ENCODE measurements around the gene UTP3.
"Not testable (repeated sequence)": the region's sequence is repeated elsewhere in the genome, so short reads cannot be mapped to it uniquely, and the experiment has no call there.

UTP3 gene

DNA sequence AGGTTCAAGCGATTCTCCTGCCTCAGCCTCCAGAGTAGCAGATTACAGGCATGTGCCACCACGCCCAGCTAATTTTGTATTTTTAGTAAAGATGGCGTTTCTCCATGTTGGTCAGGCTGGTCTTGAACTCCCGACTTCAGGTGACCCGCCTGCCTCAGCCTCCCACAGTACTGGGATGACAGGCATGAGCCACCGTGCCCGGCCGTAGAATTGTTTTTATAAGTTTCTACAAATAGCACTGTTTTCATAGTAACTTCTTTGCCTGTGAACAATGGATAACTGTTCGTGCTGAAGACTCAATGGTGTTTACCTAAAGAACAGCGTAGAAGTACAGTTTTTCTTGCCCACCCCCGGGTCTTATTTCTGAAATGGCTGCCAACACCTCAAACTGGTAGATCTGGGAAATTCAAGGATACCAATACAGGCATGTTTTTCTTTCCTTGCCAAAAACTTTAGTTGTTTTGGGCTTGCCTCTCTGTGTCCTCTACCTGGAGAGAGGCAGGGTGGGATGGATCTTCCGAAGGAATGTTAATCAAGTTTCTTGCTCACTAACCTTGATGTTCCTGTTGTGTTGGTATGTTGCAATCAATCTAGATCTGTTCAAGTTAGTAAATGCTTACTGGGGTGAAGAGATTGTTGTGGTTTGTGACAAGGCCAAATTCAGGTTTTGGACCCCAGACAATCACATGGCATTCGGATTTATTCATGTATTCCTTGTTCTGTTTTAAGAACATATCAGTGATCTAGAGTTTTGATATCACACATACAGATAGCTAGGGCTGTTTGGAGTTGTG, 30.7 kb downstream of the UTP3 start:
- DNase-seq (ENCODE audit: low read depth in 2 of 2), result no peak

- DNase-seq (ENCODE audit: low read depth in 2 of 2), result no peak
Measured at GRCh38 chr4:70721747-70722146, 33.4 kb downstream of the UTP3 start, which contains the start of gene RUFY3. Gene RUFY3, plus strand, starts transcription at chr4:70721964. Its CDS starts 610 bp downstream, at chr4:70722574.

DNA sequence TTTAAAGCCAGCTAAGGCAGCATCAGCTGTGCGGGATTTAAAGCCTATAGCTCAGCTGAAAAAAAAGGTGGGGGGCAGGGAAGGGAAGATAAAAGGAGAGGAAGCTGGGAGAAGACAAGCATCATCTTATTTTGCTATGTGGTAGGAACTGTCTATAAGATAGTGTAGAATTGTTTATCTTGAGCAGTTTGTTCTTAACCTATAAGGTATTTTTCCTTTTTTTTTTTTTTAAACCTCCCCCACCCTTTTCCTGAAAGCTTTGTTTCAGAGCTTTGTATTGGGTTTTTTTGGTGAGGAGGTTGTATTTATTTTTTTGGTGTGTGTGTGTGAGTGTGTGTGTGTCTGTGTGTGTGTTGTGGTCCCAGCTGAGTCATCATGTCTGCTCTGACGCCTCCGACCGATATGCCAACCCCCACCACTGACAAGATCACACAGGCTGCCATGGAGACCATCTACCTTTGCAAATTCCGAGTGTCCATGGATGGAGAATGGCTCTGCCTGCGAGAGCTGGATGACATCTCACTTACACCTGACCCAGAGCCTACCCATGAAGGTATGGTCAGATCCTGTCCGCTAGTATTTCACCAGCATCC, 34.0 kb downstream of the UTP3 start:
- DNase-seq (ENCODE audit: low read depth in 2 of 2), result no peak

DNA sequence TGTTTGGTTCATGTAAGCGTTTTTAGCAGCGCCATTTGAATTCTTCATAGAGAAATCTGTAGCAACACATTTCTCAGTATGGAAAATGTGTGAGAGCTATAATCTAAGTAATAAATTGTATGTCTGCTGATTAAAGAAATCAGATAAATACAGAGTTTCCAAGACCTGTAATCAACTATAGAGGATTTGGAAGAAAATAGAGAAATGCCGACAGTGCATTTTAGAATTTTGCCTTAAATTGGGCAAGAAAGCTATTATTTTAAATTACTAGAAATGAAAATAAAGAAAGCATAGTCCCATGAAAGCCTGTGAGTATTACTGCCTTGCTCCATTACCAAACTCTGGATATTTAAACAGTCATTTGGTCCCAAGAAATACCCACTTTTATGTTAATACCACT, 36.1 kb downstream of the UTP3 start:
- no peak for DNase-seq (ENCODE audit: low read depth in 2 of 2)

GRCh38 chr4:70725633-70726032, 37.3 kb downstream of the UTP3 start:
- DNase-seq (ENCODE audit: low read depth in 2 of 2), result no peak

GRCh38 chr4:70726515-70726914, 38.2 kb downstream of the UTP3 start:
- not testable (repeated sequence) for DNase-seq (ENCODE audit: low read depth in 2 of 2)

DNA sequence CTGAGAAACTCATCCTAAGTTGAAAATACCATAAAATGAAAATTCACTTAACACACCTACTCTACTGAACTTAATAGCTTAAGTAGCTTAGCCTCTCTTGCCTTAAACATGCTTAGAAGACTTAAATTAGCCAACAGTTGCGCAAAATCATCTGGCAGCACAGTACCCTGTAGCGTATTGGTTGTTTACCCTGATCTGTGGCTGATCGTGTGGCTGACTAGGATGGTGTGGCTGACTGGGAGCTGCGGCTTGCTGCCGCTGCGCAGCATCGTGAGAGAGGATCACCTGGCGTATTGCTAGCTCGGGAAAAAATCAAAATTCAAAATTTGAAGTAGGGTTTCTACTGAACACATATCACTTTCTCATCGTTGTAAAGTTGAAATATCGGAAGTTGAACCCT, 39.8 kb downstream of the UTP3 start:
- no peak for DNase-seq (ENCODE audit: low read depth in 2 of 2)

GRCh38 chr4:70732878-70733277, 44.5 kb downstream of the UTP3 start:
- DNase-seq (ENCODE audit: low read depth in 2 of 2), result not testable (repeated sequence)

- DNase-seq (ENCODE audit: low read depth in 2 of 2), result no peak
Measured at GRCh38 chr4:70734168-70734954, 46.0 kb downstream of the UTP3 start.

DNA sequence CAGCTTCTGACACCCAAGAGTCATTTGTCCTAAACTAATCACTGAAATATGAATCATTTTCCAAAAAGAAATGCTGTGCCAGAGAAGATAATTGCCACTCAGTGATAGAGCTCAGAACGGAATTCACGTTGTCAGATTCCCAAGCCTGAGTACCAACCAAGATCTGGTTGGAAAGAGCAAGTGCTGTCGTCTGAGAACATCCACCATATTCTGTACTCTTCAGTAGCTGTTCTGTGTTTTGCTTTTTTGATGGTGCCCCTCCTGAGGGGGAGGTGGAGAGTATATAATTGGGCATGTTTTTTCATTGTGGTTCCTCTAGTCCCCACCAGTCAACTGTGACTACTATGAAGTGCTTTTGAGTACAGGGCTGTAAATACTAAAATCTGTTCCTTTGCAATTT, 46.6 kb downstream of the UTP3 start:
- DNase-seq (ENCODE audit: low read depth in 2 of 2), result no peak

GRCh38 chr4:70735915-70736314, 47.6 kb downstream of the UTP3 start:
- DNase-seq (ENCODE audit: low read depth in 2 of 2), result peak in 1 of 2 donors; percentile 6

GRCh38 chr4:70737006-70737405, 48.7 kb downstream of the UTP3 start:
- DNase-seq (ENCODE audit: low read depth in 2 of 2), result no peak

- DNase-seq (ENCODE audit: low read depth in 2 of 2), result no peak
Measured at GRCh38 chr4:70737409-70737808, 49.1 kb downstream of the UTP3 start.

- DNase-seq (ENCODE audit: low read depth in 2 of 2), result no peak
Measured at GRCh38 chr4:70739496-70740337, 51.4 kb downstream of the UTP3 start.
